ENCODE results near the gene TRMT10C. TPM values are rescaled to one million over a fixed set of nuclear protein-coding genes. Genes with fewer than 3 reads are reported as not detected.

TRMT10C gene
- total RNA-seq, 1 experiment from 2014 or later = 41.9 TPM

GRCh38 chr3:101529816-101530685 lies 31.6 kb upstream of the TRMT10C start:
- Histone ChIP-seq H3K4me3 (ENCODE audit: low read depth, low read length, poor library complexity, severe bottlenecking) (no peak overlapping the region), H3K27ac (ENCODE audit: low read depth, low read length, poor library complexity, severe bottlenecking) (no peak overlapping the region), H3K9me3 (ENCODE audit: low read depth, low read length, poor library complexity, severe bottlenecking) (no peaks in the 10 kb centered on the region), H3K36me3 (ENCODE audit: insufficient read depth, low read length, poor library complexity, severe bottlenecking) (no peaks in the 10 kb centered on the region), H3K4me1 (ENCODE audit: insufficient read depth, low read length, poor library complexity, severe bottlenecking) (no peaks in the 10 kb centered on the region), H3K27me3 (replicated peaks; ENCODE audit: insufficient read depth, low read depth, low read length, poor library complexity) (no peaks in the 10 kb centered on the region)
- TF ChIP-seq EZH2 (IDR thresholded peaks at IDR 0.05; ENCODE audit: borderline replicate concordance, low read depth, low read length, poor library complexity, severe bottlenecking) (no peak), CTCF (conservative IDR thresholded peaks at IDR 0.05; ENCODE audit: low read depth, low read length) (no peak)
- CTCF ChIA-PET = no interaction called here
- intact Hi-C loops (cut with micrococcal nuclease; ENCODE audit: unreplicated experiment) = no loop called here
- POLR2A ChIA-PET (ENCODE audit: low non-redundant PET) = no interaction called here
- no peak for DNase-seq (ENCODE audit: low spot score)
- BruUV-seq (replicated peaks) = no TSS peak

- no peak for TF ChIP-seq CTCF (conservative IDR thresholded peaks at IDR 0.05; ENCODE audit: low read depth, low read length)
- TF ChIP-seq EZH2 (IDR thresholded peaks at IDR 0.05; ENCODE audit: borderline replicate concordance, low read depth, low read length, poor library complexity, severe bottlenecking) = no peak
- Histone ChIP-seq H3K4me1 (ENCODE audit: insufficient read depth, low read length, poor library complexity, severe bottlenecking) (no peaks in the 10 kb centered on the region), H3K27me3 (replicated peaks; ENCODE audit: insufficient read depth, low read depth, low read length, poor library complexity) (no peaks in the 10 kb centered on the region), H3K4me3 (ENCODE audit: low read depth, low read length, poor library complexity, severe bottlenecking) (no peak overlapping the region), H3K36me3 (ENCODE audit: insufficient read depth, low read length, poor library complexity, severe bottlenecking) (no peaks in the 10 kb centered on the region), H3K27ac (ENCODE audit: low read depth, low read length, poor library complexity, severe bottlenecking) (no peak overlapping the region), H3K9me3 (ENCODE audit: low read depth, low read length, poor library complexity, severe bottlenecking) (no peaks in the 10 kb centered on the region)
- ChIA-PET POLR2A (ENCODE audit: low non-redundant PET) (no interaction called here), CTCF (interaction anchor here (0.6 kb wide), 1 partner anchor 40 kb away, joined by 9 read pairs; no protein-coding TSS in a partner anchor)
- intact Hi-C loops (cut with micrococcal nuclease; ENCODE audit: unreplicated experiment) = no loop called here
- DNase-seq (ENCODE audit: low spot score) = no peak
- no TSS peak for BruUV-seq (replicated peaks)
Measured at GRCh38 chr3:101530686-101531047, 31.0 kb upstream of the TRMT10C start.

GRCh38 chr3:101531473-101532086 lies 30.1 kb upstream of the TRMT10C start:
- Histone ChIP-seq H3K4me3 (ENCODE audit: low read depth, low read length, poor library complexity, severe bottlenecking) (no peak overlapping the region), H3K27ac (ENCODE audit: low read depth, low read length, poor library complexity, severe bottlenecking) (no peak overlapping the region), H3K27me3 (replicated peaks; ENCODE audit: insufficient read depth, low read depth, low read length, poor library complexity) (no peaks in the 10 kb centered on the region), H3K36me3 (ENCODE audit: insufficient read depth, low read length, poor library complexity, severe bottlenecking) (no peaks in the 10 kb centered on the region), H3K4me1 (ENCODE audit: insufficient read depth, low read length, poor library complexity, severe bottlenecking) (no peaks in the 10 kb centered on the region), H3K9me3 (ENCODE audit: low read depth, low read length, poor library complexity, severe bottlenecking) (no peaks in the 10 kb centered on the region)
- intact Hi-C loops (cut with micrococcal nuclease; ENCODE audit: unreplicated experiment) = no loop called here
- ChIA-PET POLR2A (ENCODE audit: low non-redundant PET) (no interaction called here), CTCF (no interaction called here)
- no peak for DNase-seq (ENCODE audit: low spot score)
- no peak for TF ChIP-seq EZH2 (IDR thresholded peaks at IDR 0.05; ENCODE audit: borderline replicate concordance, low read depth, low read length, poor library complexity, severe bottlenecking)
- no peak for TF ChIP-seq CTCF (conservative IDR thresholded peaks at IDR 0.05; ENCODE audit: low read depth, low read length)
- no TSS peak for BruUV-seq (replicated peaks)
